Measurements from ENCODE around the gene SZT2.

The SZT2 gene

DNA sequence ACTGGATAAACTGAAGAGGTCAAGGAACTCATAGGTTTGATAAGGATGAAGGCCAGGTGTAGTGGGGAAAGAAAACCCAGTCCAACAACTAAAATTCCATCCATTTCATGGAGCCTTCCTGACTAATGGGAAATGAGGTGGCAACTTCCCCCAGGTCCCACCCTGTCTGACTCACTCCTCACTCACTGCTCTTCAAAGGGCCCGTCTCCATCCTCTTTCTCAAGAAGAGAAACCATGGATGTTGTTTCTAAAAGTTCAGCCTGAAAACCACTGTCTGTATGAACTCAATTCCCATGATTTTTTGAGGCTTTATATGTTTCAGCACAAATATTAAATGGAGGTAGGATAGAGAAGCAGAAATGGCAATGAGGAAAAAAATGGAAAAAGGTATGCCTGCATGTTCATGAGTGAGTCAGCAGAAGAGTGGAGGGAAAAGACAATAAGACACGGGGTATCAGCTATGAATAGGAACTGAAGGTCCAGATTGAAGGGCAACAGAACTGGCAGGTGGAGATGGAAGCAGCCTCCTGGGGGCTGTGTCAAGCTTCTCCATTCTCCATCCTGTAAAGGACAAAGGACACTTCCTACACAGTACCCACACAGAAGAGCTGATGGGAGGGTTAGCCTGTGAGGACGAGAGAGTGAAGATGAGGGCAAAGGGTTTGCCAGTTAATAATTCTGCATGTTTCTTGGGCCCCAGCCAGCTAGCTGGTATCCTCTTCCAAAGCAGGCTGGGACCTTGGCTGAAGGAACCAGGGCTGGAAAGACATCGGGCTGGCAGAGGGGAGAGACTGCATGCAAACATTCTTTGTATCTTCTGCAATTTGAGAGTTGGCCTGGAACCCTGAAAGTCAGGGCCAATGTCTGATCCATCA is 16.4 kb upstream of the SZT2 start:
- peak; percentile 75 for DNase-seq (ENCODE audit: low read depth)
- no peak overlapping the region for H3K4me3 ChIP-seq (replicated peaks; ENCODE audit: low read depth, low read length)
- TF ChIP-seq, protein P1, sequence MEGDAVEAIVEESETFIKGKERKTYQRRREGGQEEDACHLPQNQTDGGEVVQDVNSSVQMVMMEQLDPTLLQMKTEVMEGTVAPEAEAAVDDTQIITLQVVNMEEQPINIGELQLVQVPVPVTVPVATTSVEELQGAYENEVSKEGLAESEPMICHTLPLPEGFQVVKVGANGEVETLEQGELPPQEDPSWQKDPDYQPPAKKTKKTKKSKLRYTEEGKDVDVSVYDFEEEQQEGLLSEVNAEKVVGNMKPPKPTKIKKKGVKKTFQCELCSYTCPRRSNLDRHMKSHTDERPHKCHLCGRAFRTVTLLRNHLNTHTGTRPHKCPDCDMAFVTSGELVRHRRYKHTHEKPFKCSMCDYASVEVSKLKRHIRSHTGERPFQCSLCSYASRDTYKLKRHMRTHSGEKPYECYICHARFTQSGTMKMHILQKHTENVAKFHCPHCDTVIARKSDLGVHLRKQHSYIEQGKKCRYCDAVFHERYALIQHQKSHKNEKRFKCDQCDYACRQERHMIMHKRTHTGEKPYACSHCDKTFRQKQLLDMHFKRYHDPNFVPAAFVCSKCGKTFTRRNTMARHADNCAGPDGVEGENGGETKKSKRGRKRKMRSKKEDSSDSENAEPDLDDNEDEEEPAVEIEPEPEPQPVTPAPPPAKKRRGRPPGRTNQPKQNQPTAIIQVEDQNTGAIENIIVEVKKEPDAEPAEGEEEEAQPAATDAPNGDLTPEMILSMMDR (IDR thresholded peaks at IDR 0.05; ENCODE audit: low read length, missing control alignments): no peak

DNA sequence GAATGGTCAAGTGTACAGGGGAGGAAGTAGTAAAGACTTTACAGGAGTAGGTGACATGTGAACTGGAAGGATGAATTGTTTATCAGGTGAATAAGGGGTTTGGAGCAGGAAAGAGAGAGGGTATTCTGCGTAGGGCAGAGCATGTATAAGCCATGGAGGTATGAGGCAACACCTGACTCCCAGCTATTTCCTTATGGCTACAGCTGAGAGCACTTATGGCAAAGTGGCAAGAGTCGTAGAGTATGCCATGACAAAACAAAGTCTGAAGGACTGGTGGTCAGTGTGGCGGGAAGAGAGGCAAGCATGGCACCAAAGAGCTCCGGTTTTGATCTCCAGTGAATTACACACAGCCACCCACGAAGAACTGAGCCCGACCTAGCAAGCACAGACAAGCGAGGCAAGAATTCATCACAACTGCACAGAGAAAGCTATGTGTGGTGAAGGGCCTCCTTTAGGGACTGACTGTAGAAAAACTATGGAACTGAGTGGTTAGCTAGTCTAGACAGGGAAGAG is 12.9 kb upstream of the SZT2 start:
- TF ChIP-seq, protein P1 (IDR thresholded peaks at IDR 0.05; ENCODE audit: low read length, missing control alignments): no peak
- H3K4me3 ChIP-seq (replicated peaks; ENCODE audit: low read depth, low read length): no peak overlapping the region
- no peak for DNase-seq (ENCODE audit: low read depth)

DNA sequence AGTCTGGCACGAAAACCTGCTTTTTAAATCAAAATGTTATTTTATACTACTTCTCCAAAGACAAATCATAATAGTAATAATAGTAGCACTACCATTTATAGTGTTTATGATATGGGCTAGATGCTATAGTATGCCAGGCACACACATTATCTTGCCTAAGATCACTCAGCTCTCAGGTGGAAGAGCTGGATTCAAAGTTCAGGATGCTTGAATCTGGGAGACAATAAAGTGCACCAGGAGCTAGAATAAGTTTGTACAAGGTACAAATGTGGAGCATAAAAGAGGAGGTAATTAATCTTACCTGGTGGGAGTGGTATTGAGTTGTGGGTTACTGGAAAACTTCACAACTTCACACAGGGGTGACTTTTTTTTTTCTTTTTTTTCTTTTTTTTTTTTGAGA is 11.9 kb upstream of the SZT2 start:
- no peak for DNase-seq (ENCODE audit: low read depth)
- TF ChIP-seq, protein P1 (IDR thresholded peaks at IDR 0.05; ENCODE audit: low read length, missing control alignments): no peak
- no peak overlapping the region for H3K4me3 ChIP-seq (replicated peaks; ENCODE audit: low read depth, low read length)

DNA sequence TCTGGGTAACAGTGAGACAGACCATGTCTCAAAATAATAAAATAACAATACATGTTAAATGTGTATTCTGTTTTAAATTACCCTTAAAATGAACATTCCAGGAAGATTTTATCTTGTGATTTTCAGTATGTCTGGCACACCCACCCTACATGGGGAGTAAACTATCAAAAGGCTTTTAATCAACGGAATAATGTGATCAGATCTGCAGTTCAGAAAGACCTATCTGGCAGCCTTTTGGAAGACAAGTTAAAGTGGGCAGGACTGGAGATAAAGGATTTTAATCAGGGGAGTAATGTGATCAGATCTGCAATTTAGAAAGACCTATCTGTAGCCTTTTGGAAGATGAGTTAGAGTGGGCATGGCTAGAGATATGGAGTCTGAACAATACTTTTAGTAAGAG is 10.2 kb upstream of the SZT2 start:
- DNase-seq (ENCODE audit: low read depth): no peak
- H3K4me3 ChIP-seq (replicated peaks; ENCODE audit: low read depth, low read length): no peak overlapping the region
- TF ChIP-seq, protein P1 (IDR thresholded peaks at IDR 0.05; ENCODE audit: low read length, missing control alignments): no peak

DNA sequence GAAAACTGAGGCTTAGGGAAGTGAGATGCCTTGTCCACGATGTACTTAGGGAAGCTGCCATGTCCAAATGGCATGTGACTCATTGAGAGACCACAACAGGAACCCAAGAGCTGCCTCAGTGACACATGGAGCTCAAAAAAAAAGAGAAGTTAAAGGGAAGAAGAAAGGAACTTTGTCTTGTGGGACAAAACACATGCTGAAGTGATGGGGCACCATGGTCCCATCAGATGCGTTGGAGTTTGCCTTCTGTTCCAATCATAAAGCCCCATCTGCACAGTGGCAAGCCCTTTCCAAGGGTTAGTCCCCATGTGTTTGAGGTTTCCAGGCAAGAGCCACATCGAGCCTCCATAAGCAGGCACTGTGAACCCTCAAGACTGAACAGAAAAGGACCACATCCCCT is 8.1 kb upstream of the SZT2 start:
- no peak overlapping the region for H3K4me3 ChIP-seq (replicated peaks; ENCODE audit: low read depth, low read length)
- no peak for DNase-seq (ENCODE audit: low read depth)
- TF ChIP-seq, protein P1 (IDR thresholded peaks at IDR 0.05; ENCODE audit: low read length, missing control alignments): no peak

DNA sequence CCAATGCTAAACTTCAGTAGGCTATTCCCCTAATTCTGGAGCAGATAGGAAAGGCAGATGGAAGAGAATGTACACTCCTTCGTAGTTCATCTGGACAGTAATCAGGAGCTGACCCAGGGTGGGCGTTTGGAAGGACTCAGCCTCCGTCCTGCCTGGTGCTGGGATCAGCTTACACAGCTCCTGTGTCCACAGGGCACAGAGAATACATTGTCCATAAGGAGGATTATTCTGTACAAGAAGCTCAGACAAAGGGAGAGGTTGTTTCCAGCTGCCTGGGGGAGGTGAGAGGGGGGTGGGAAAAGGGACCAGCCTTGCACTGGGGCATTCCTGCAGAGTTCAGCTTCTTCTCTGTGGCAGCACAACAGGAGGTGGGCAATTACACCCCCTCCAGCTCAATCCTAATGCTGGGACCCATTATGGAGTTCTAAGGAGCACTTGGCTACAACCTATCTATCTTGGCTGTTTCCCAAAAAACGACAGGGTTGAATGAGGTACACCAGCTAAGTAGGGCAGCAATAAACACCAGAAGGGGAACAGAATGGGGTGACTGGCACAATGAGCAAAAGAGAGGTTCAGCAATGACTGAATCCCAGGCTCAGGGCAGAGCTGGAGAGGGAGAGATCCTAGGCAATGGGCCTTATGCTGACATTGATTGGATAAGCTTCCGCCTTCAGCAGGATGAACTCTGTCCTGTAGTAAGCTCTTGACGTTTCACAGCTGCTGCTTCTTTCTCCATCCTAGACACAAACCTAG is 7.5 kb upstream of the SZT2 start:
- DNase-seq (ENCODE audit: low read depth): peak; percentile 53
- TF ChIP-seq, protein P1 (IDR thresholded peaks at IDR 0.05; ENCODE audit: low read length, missing control alignments): no peak
- H3K4me3 ChIP-seq (replicated peaks; ENCODE audit: low read depth, low read length): no peak overlapping the region
